Central memory CD4-positive, alpha-beta T cell (primary cell): Measurements from ENCODE around the gene ABTB2.
"Not testable (repeated sequence)": the region's sequence is repeated elsewhere in the genome, so short reads cannot be mapped to it uniquely, and the experiment has no call there.

Source experiments
- DNase-seq: peaks from one replicate; pipeline ENCODE4 v3.0.0; 2022

Gene ABTB2

DNA sequence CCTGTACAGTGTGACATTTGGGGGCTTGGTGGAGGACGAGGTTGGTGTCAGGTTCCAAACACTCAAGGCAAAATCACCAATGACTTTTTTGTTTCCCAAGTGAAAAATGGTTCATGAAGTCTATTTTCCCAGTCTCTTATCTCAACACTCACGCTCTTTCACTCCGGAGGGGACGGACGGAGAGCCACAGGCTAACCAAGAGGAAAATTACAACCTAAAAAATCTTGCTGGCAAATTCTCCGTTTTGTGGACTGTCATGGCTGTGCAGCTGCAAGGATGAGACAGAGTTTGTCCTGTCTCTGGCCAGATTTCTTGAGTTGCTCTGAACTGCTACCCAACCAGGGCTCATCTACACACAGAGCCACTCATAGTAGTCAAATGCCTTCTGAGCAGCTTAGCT, 101.2 kb downstream of the ABTB2 start:
- DNase-seq: no peak

DNA sequence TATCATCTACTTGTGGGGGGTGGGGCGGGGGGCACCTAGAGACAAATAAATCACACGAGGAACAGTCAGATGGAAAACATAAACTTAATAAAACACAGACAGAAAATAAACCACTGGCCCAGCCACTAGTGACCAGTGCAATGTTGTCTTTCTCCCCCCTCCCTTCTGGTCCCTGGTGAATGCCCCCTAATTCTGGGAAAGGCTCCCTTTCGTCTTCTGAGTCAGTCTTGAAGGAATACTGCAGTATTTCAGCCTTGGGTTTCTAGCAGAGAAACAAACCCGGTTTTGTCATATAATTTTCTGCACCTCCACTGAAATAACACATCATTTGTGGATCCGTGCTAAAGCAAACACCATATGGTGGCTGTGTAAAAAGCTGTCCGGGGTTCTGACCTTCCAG, 101.7 kb downstream of the ABTB2 start:
- DNase-seq: no peak

DNA sequence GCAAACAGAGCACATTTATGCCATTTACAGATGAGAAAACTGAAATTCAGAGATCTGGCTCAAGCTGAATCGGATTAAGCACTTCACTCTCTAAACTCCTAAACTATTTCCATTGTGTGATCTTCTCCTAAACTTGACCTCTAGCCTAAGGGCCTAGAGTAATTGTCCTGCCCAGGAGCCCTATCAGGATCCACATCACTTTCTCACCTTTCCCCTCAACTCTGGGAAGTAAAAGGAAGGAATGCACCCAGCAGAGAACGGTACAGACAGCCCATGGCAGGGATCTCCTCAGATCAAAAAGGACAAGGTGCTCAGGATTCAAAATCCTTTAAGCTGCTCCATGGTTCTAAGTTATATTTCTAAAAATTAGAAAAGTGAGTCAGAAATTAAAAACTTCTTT, 102.7 kb downstream of the ABTB2 start:
- DNase-seq: no peak

DNA sequence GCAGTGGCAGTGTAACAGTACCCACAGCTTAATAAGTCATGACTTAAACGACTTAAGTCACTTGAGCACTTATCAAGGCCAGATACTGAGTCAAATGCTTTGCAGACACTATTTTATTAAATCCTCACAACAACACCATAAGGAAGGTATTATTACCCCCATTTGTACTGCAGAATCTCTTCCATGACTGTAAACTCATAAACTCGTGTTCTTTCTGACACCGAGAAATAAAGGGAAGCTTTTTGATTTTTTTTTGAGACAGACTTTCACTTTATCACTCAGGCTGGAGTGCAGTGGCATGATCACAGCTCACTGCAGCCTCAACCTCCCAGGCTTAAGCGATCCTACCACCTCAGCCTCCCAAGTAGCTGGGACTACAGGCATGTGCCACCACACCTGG, 103.8 kb downstream of the ABTB2 start:
- DNase-seq: no peak

DNA sequence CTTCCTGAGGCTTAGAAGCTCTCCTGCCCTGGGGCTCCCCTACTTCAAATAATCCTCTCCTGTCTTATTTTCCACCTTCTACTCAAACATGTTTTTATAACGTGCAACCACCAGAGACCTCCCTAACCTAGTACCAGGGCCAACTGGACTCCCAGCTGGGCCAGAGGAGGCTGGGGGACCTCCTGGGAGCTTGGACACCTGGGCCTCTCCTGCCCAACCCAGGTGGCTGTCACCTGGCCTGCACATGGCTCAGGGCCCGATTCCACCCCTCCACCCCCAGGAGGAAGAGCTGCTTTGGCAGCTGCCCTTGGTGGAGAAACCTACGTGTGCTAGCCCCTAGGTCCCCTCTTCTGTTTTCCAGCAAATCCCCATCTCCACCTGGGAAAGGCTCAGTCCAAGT, 105.2 kb downstream of the ABTB2 start:
- DNase-seq: no peak

DNA sequence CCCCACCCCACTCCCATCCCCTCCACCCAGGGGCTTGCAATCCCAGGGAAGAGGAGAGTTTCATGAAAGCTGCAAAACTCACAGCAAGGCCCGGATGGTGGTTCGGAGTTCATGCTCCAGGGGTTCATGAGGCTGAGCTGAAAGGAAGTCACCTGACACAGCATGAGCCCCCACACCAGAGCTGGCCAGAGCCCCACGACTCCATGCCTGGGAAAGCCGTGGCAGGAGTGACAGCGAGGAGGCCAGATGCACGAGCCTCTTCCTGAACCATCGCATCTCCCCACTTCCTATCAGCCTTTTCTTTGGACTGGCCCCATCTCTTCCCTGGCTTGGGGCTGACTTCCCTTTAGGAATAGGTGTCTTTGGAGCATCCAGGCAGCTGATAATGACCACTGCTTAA, 105.8 kb downstream of the ABTB2 start:
- DNase-seq: no peak

DNA sequence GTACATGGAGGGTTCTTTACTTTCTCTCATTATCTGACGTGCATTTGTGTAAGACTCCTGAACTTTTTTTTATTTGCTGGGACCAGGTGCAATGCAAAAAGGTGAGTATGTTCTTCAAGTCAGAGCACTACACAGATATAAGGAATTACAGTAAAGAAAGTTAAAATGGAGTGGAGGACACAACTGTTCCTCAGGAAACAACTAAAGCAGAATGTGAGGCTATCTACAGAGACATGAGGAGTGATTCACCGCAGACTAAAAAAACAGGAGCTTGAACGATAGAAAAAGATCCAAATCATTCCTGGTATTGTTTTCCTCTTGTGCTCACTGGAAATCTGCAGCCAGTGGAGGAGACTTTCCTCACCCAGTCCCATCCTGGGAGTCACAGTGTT, 106.2 kb downstream of the ABTB2 start:
- no peak for DNase-seq

DNA sequence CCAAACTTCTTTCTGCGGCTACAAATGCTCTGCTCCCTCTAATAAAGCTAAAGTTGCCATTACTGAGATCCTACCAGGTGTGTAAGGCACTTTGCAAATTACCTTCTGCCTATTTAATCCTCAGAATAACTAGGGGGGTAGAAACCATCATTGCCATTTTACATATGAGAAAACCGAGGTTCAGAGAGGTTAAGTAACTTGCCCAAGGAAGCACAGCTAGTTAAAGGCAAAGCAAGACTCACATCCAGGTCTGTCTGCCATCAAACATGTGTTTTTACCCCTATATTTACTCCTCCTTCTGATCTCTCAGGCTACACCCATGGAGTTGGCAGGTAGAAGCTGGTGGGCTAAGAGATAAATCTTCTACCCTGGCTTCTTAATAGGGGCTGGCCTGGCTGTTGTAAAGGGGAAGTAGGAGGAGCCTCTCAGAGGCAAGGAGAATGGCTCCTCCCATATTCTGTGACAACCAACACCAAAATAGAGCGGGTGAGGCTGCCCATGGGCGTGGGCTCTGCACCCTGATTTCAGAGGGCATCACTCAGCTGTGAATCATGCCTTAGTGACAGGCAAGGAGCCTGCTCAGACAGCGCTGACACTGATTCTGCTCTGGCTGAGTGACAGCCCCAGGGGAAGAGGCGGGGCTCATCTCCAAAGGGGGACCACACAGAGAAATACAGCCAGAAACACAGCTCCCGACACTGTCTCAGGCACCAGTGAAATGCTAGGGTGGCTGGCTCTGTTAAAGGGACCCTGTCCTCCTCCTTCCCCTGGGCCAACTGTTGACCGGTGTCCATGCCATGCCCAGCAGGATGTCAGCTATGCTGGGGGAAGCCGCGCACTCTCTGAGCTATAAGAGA, 106.8 kb downstream of the ABTB2 start:
- DNase-seq: peak; percentile 49

DNA sequence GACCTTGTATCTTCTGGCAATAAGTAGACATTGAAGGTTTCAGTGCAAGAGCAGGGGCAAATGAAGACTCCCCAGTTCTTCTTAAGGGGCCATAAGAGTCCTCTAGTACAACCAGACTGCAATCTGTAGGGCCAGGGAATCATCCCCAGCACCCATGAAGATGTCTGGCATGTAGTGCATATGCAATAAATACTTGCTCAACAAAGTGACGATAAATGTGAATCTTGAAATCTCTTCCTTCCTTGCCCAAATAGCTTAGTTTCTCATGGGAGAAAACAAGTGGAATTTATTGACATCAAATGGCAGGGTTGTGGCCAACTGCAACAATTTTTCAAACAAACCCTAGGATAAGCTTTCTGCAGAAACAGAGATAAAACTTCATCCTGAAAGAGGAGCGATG, 107.6 kb downstream of the ABTB2 start:
- no peak for DNase-seq

DNA sequence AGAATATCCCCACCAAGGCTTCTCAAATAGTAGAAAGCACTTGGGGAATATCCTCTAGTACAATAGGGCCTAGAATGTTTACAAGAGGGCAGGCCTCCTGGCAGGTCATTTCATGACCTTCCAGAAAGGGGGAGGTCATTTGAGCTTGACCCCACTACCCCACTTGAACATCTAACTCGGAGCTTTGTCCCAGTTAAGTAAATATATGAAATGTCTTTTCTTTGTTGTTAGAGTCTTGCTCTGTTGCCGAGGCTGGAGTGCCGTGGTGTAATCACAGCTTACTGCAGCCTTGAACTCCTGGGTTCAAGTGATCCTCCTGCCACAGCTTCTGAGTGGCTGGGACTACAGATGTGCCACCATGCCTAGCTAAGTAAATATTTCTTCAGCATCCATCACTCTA, 108.4 kb downstream of the ABTB2 start:
- DNase-seq: no peak

DNA sequence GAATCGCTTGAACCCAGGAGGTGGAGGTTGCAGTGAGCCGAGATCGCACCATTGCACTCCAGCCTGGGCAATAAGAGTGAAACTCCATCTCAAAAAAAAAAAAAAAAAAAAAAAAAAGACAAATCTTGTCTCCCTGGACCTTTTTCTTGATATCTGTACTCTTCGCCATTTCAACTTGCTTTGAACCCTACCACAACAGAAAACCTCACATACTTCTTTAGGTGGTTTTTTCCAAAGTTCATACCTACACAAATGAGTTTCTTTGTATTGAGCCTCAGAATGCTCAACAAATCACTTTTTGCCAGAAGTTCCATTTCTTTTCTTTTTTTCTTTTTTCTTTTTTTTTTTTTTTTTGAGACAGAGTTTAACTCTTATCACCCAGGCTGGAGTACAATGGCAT, 111.3 kb downstream of the ABTB2 start:
- not testable (repeated sequence) for DNase-seq

DNA sequence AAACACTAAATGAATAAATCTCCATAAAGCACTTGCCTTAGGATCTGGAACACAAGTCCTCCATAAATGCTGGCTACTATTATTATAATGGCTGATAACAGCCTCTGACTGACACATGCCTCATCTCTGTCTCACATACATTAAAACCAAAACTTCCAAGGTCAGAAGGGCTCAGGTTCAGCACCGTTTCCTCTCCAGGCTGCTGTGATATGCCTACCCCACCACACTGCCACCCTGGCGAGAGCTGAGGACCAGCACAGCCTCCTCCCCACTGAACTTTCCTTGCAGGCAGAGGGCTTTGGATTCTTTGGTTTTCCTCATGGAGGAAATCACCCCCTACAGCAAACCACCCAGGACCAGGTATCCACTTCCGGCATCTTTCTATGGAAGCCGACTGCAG, 112.8 kb downstream of the ABTB2 start:
- DNase-seq: no peak

DNA sequence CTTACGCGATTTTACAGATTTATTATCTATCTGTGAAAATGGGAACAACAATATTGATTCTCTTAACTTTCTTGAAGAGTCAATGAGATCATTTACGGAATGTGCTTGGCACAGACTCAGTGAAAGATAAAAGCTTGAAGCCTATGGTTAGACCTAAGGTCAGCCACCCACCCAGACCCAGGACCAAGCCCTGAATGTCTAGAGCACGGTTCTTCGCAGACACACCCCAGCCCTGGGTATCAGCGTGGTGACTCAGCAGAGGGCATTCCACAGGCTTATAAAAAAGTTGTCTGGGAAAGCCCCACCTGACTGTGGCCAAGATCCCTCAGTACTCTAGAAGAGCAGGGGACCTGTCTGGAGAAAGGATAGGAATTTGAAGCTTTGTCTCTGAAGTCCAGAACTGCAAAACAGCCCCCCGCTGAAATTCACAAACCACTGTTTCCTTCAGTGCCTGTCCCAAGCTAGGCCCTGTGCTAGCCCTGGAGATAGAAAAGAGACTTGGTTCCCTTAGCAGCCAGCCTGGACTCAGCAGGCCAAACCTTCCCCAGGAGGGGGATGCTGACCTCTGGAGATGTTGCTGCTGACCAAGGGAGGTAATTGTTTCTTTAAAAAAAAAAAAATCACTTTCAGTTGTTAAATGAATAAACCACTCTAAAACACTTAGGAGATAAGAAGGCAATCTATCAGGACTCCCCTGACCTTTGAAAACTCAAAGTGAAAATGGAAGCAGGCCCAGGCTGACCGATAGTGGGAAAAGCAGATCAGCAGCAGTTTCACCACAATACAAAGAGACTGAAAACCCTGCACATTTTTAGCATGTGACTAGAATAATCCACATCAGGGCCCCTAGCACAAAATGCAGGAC, 114.0 kb downstream of the ABTB2 start:
- DNase-seq: no peak

DNA sequence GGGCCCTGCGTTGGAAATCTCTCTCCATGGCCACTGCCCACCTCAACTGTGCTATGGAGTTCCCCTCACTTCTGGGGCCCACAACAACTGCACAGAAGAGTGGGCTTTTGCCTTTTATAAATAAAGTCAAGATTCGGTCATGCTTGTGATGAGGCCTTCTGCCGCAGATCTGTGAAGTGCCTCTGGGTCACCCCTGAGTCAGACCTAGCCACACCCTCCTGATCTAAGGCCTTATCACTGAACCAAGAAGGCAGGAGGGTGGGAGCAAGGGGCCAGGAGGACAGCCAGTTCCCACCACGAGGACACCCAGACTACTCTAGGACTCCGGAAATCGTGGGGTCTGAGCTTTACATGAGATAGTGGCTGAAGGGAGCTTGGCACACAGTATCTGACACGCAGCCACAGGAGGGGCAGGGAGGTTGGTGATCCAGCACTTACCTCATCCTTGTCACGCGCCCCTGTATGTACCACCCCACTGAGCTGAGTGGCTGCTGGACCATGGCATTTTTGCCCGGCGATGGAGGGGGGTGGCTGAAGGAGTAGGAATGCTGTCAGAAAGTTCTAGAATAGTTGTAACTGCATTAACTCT, 115.7 kb downstream of the ABTB2 start:
- DNase-seq: no peak

DNA sequence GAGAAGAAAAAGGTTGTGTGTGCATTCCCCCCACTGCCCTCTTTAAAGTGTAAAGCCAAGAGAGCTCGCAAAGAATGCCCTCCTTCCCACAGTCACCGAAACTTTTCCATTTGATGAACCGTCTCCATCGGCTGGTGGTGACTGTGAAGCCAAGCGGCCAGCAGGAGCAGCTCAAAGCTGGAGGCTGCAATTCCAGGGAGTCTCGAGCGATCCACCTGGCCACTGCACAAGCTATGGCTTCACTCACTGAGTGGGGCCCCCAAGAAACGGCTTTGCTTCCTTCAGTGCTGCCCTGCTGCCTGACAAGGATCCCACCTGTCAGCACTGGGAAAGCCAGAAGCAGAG, 117.7 kb downstream of the ABTB2 start:
- DNase-seq: no peak

DNA sequence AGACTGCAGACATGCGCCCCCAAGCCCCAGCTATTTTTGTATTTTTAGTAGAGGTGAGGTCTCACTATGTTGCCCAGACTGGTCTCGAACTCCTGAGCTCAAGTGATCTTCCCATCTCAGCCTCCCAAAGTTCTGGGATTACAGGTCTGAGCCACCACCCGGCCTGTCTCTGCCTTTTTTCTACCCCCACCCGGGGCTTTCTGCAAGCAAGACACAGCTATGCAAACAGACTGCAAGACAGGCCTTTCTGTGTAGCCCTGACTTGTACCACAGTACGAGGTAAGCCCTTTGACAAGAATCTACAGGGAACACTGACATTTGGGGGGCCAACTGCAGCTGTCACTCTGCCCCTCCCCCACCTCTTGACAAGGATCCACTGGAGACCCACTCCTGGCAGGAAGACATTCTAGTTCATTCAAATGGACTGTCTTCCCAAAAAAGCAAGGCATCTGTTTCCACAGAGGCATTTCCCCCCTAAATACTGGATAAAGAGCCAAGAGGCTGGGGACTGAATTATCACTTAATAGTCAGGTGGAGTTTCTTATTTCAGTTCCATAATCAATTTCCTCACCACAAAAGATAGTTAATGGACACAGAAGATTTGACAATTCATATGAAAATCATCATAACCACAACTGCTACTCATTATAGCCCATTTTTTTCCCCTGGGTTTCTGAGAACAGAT, 118.2 kb downstream of the ABTB2 start:
- no peak for DNase-seq

DNA sequence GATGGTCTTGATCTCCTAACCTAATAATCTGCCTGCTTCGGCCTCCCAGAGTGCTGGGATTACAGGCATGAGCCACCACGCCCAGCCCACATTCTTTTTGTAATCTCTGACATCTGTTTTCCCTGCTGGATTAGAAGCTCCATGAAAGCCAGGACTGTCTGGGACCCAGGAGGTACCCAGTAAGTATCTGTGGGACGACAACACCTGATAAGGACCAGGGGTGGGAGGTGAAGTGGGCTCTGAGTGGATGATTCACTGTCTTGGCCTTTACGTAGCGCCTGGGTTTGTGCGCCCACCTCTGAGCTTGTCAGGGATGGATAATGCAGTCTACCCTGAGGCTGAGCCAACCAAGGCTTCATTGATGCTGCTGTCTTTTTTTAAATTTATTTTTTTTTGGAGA, 118.8 kb downstream of the ABTB2 start:
- no peak for DNase-seq

DNA sequence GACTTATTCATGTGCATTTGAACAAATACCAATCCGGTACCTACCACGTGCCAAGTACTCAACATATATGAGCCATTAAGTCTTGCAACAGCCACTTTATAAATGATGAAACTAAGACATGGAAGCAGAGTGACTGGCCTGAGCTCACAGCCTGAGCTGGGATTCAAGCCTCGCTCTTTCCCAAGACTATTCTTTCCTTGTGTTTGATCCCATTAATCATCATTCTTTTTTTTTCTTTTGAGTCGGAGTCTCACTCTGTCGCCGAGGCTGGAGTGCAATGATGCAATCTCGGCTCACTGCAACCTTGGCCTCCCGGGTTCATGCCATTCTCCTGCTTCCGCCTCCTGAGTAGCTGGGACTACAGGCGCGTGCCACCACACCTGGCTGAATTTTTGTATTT, 119.3 kb downstream of the ABTB2 start:
- DNase-seq: no peak

DNA sequence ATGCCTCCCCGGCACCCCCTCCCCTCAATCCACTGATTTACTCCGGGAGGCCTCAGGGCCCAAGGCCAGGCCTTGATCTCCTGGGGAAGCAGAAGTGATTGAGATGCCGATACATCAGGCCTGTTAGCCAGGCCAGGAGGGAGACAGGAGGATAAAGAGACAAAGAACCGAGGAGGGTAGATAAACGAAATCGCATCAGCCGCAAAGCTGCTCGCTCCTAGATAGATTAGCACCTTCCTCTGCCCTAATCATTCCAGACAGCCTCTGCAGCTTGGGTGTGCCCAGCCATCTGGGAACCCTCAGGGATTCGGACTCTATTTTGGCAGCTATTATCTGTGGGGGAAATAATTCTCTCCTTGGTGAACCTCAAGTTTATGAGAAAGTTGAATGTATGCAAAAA, 121.2 kb downstream of the ABTB2 start:
- DNase-seq: no peak

DNA sequence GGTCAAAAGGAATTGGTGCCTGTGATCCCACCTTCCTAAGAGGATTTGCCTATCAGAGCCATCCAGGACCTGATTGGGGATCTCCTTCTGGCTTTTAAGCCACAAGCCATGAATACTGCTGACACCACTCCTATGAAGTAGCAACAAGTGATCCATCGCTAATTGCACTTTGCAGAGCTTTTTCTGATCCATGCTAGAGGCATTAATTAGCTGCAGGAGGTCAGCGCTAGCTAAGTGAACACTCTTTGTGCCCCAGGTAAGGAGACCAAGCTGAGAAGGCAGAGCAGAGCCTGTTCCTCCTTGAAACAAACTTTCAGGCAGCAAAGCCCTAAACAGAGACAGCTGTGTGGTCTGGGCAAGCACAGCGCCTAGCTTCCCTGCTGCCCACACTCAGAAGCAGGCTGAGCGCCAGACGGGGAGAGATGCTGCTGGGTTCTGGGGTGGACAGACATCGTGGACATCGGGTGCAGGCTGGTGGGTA, 122.2 kb downstream of the ABTB2 start:
- DNase-seq: no peak

DNA sequence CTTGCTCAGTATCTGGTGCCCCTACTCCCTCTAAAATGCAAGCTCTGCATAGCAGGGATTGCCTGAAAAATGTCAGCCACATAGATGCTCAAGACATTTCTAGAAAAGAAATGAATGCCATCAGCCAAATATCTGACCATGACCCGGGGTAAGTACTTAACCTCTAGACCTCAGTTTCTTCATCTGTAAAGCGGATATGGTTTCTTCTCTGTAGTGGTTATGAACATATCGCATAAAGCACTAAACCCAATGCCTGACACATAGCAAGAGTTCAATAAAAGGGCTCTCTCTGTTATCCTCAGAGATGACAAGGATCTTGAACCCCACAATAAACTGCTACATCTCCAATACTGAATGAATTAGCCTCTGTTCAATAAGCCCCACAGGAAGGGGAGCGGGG, 122.6 kb downstream of the ABTB2 start:
- peak; percentile 13 for DNase-seq

DNA sequence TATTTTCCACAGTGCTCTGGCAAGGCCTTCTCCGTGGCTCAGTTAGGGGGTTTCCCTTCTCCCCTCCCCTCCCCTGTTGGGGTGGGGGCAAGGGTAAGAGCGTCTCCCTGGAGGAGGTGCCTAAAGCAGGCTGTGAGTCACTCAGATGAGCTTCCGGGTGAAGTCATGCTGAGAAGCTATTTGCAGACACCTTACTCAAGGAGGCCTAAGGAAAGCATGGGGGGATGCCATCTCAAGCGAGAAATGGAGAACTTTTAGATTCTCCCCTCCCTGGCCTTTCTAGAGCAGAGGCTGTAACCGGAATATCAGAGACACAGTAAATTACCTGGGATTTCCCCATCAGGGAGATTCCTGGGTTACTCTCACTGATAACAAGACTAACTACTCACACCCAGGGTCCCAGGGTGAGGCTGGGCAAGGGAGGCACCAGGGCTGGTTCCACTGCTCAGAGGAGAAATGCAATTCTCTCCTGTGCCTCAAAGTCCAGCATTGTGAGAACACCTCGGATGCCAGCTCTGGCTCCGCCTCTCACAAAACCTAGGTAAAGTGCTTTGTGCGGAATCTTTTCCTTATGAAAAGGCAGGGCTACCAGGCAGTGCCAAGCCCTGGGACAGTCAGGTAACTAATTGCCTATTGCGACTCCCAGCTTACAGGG, 123.6 kb downstream of the ABTB2 start:
- DNase-seq: peak; percentile 68

DNA sequence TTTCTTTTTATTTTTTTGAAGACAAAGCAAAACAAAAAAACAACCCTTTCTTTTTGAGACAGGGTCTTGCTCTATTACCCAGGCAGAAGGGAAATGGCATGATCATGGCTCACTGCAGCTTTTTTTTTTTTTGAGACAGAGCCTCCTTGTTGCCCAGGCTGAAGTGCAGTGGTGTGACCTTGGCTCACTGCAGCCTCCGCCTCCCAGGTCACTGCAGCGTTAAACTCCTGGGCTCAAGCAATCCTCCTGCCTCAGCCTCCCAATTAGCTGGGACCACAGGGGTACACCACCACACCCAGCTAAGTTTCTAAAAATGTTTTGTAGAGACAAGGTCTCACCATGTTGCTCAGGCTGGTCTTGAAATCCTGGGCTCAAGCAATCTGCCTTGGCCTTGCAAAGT, 124.6 kb downstream of the ABTB2 start:
- DNase-seq: no peak
